Left cardiac atrium (tissue), 4 donors: ENCODE data around the gene DEPDC4. TPM values are rescaled to one million over a fixed set of nuclear protein-coding genes. Genes with fewer than 3 reads are reported as not detected.
"Not testable (repeated sequence)": the region's sequence is repeated elsewhere in the genome, so short reads cannot be mapped to it uniquely, and the experiment has no call there.

Experiments
- ATAC-seq, 2 donors: fragments of 200-7000 bp; cut with Tn5 transposase; one replicate each; pipeline ENCODE4 v1.9.1; 2020; ENCODE audit warnings: mild to moderate bottlenecking in 2 of 2, moderate library complexity in 2 of 2
- DNase-seq: peaks from one replicate; pipeline ENCODE4 v3.0.0-alpha.2; 2020
- intact Hi-C, 2 donors: fragments of 100-400 bp; cut with DNase I; formaldehyde crosslinking; loops; one replicate each; pipeline versions ENCODE4 v1.14.1 to v1.15.1; 2022 to 2023
- total RNA-seq, 2 donors: library from RNA; stranded (reverse); fragmentation: NEBNext Ultra II Directional; extraction: Animal tissue kit (Norgen Biotek cat#: 25700); gene quantifications; one replicate each; pipeline ENCODE4 v1.2.1, GENCODE V29; 2021
- donor health status: DM: no; HTN: yes; CAD: no.
- donor health status: DM: no; HTN: yes; CAD: no; lungs with severe emphysema.
- donor health status: DM: yes; HTN: yes; CAD: no.
- donor health status: Dilated cardiomyopathy.

Gene DEPDC4
- total RNA-seq, 2 donors from 2014 or later = 0.53 to 0.55 TPM

GRCh38 chr12:100222173-100222572, 44.7 kb downstream of the DEPDC4 start:
- DNase-seq, intact Hi-C loops, ATAC-seq: not testable (repeated sequence)

GRCh38 chr12:100221523-100221922, 45.4 kb downstream of the DEPDC4 start:
- intact Hi-C loops = no loop called here
- DNase-seq (no peak), ATAC-seq (no peak)

GRCh38 chr12:100219328-100220109, 47.4 kb downstream of the DEPDC4 start:
- ATAC-seq = no peak
- DNase-seq = no peak
- intact Hi-C loops = no loop called here

DNA sequence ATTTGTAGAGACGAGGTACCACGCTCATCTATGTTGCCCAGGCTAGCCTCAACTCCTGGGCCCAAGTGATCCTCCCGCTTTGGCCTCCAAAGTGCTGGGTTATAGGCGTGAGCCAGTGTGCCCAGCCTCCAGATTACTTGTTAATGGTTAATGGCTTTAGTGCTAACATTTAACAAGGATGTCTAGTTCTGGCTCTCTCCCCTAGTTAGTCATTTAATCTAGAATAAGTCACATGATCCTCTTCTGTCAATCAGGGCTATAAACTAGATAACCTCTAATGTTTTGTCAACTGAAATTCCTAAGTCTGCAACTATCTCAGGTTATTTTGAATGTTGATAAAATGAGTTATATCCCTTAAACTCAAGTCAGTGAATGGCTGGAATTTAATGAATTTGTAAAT, 50.5 kb downstream of the DEPDC4 start:
- DNase-seq (no peak), ATAC-seq (no peak)
- intact Hi-C loops = no loop called here

DNA sequence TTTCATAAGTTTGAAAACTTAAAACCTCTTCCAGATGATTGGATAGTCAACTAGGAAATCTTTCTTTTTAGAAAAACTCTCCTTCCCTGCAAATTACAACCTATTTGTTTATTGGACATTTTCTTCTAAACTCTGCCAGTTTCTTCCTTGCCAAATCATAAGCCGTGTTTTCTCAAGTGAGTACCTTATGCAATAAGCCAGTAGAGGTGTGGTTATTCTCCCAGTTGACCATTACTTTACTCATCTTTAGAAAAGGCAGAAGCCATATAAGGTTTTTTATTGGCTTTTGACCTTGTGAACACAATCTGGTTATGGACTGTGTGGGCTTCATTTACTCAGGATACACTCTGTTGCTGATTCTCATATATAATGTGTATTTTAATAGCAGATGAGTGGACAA, 51.7 kb downstream of the DEPDC4 start:
- intact Hi-C loops = no loop called here
- ATAC-seq = peak in 1 of 2 donors; percentile 41

DNA sequence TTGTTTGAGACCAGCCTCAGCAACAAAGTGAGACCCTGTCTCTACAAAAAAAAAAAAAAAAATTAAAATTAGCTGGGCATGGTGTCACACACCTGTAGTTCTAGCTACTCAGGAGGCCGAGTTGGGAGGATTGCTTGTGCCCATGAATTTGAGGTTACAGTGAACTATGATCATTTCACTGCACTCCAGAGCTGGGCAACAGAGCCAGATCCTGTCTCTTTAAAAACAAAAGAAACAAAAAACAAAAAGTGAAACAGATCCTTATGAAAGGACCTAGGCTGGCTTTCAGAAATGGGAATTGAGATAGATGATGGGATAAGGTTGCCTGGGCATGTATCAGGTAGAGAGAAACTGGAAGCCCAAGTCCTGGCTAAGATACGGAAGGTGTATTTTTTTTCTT, 52.4 kb downstream of the DEPDC4 start:
- intact Hi-C loops = no loop called here

More for the DNA sequence above, 51.7 kb downstream of the DEPDC4 start:
- no peak for DNase-seq

DNA sequence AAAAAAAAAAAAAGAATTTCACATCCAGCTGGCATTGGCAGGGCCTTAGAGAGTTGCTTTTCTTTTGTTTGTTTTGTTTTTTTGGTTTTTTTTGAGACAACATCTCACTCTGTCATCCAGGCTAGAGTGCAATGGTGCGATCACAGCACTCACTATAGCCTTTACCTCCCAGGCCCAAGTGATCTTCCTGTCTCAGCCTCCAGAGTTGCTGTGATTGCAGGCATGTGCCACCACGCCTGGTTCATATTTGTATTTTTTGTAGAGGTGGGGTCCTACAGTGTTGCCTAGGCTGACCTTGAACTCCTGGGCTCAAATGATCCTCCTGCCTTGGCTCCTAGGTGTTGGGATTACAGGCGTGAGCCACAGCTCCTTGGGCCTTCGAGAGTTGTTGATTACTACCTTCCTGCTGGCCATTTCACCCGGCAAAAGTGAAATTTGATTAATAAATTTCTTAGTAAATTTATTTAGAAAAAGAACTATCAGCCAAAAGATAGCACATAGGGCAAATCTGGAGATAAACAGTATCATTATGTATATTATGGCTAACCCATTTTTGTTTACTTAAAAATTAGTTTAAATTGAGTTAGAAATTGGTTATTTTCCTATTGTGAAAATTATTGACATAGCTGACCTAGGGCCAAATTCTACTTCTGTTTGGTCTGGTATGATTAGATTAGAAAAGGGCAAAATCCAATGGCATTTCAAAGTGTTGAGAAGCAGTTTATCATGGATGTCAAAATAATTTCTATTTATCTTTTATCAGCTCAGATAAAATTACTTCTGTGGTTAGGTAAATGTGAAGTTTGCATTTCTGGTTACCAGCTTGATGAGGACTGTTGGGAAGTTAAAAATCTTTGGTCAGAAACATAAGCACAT, 53.6 kb downstream of the DEPDC4 start:
- ATAC-seq = no peak
- DNase-seq = no peak
- intact Hi-C loops = no loop called here

More for the DNA sequence above, 52.4 kb downstream of the DEPDC4 start:
- DNase-seq = no peak
- ATAC-seq = no peak

- no peak for ATAC-seq
- intact Hi-C loops = no loop called here
- no peak for DNase-seq
Observed at GRCh38 chr12:100211698-100212097, 55.2 kb downstream of the DEPDC4 start.

DNA sequence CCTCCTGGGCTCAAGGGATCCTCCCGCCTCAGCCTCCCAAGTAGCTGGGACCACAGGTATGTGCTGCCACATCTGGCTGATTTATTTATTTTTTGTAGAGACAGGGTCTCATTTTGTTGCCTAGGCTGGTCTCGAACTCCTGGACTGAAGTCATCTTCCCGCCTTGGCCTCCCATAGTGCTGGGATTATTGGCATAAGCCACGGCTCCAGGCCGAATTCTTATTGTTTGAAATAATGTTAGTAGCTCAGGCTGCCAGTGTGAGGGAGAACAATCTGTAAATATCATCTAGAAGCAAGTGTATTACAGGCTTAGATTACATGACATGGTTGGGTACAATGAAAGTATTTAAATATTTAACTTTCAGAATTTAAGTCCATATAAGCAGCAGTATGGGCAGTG, 58.0 kb downstream of the DEPDC4 start:
- DNase-seq (no peak), ATAC-seq (no peak)
- intact Hi-C loops = no loop called here

DNA sequence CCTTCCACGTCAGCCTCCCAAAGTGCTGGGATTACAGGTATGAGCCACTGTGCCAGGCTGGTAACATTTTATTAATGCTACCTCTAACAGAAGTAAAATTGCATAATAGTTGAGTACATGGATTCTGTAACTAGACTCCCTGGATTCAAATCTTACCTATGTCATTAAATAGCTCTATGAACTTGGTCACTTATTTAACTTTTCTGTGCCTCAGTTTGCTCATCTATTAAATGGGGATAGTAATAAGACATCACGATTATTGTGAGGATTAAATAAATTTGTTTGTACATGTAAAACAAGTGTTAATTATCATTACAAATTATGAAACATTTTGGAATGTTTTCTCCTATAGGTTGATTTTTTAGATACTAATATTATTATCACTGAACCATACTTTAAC, 59.6 kb downstream of the DEPDC4 start:
- no peak for ATAC-seq
- intact Hi-C loops = no loop called here
- no peak for DNase-seq

GRCh38 chr12:100201604-100202423, 65.1 kb downstream of the DEPDC4 start:
- ATAC-seq = no peak
- no peak for DNase-seq
- intact Hi-C loops = loop anchor here in 1 of 2 donors (5.0 kb wide), 1 partner anchor 60 kb away; the partner anchor contains the start of gene BLTP3B

DNA sequence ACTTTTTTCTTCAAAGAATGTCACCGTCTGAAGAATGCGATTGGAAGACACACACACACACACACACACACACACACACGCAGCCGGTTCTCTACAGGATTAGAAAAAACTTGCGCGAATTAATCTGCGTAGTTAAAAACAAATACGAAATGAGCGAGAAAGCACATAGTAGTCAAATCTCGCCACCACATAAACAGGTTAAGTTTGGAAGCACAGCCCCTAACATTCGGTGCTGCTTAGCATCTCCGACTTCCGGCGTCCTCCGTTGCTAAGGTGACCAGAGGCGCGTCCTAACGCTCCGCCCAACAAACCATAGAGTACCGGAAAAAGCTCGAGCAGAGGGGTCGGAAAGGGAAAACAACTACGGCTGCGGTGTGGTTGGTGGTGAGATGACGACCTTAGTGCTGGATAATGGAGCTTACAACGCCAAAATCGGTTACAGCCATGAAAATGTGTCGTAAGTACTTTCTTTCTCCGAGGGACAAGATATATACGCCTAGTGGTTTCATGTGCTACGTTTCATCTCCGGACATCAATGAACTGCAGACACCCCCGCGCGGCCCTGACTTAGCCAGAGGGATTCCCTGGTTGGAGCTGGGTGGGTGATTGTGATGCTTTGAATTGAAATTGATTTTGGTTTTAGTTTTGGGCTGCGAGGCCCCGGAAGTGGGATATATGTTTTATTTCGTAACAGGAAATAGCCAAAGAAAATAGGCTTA, 66.3 kb downstream of the DEPDC4 start, which contains the start of gene ACTR6:
Gene ACTR6 (plus strand): TSS at position 353 of the 719 bp plus-strand sequence. CDS start 37 bp downstream, at position 390.
- DNase-seq (peak; percentile 96), ATAC-seq (peak; percentile 98 to 99)
- intact Hi-C loops = loop anchor here in 1 of 2 donors (5.0 kb wide), 1 partner anchor 58 kb away; the partner anchor contains the start of gene BLTP3B

DNA sequence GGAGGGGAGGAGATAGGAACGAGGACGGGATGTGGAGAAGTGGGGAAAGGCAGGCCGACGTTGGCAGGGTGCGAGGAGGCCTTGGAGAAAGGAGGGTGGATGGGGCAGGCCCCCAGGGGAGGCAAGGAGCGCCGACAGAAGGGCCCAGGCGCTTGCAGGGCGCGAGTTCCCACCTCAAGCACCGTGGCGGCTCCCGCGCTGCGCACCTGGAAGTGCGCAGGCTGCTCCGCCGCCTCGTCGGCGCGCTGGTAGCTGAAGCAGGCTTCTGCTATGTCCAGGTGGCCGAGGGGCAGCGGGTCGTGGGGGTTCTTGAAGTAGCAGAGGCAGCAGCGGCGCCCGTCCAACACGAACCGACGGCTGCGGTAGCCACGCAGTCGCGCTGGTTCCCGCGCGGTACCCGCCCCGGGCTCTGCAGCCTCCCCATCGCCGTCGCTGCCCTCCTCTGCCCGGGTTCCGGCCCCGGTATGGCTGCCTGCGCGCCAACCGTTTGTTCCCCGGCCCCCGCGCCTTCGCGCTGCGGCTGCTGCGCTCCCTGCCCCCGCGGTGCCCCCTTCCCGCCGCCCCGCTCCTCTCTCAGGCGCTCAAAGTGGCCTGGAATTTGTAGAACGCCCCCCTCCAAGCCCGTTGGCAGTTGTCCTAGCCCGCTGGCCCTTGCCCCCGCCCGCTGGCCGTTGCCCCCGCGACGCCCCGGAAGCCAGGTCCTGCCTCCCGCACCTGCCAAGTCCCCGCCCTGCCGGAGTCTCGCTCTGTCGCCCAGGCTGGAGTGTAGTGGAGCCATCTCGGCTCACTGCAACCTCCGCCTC, 67.3 kb downstream of the DEPDC4 start:
- intact Hi-C loops = loop anchor here in 1 of 2 donors (5.0 kb wide), 1 partner anchor 57 kb away; the partner anchor contains the start of gene BLTP3B
- ATAC-seq (peak; percentile 77 to 87), DNase-seq (peak; percentile 69)

DNA sequence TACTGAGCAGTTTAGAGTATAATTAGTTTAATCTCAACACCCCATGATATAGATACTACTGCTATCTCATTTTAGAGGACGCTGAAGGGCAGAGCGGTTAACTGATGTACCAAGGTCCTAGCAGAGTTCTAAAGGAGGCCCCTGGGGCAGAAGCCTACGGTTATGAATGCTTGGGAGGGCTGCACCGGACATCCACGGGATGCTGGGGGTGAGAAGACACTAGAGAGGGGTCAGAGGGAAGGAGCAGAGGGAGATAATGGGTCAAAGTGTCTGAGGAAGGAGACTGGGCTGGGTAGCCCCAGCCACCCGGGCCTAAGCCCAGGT, 67.9 kb downstream of the DEPDC4 start:
- ATAC-seq = no peak
- no peak for DNase-seq
- intact Hi-C loops = no loop called here

- no peak for ATAC-seq
- intact Hi-C loops = no loop called here
Observed at GRCh38 chr12:100197486-100197885, 69.4 kb downstream of the DEPDC4 start.

DNA sequence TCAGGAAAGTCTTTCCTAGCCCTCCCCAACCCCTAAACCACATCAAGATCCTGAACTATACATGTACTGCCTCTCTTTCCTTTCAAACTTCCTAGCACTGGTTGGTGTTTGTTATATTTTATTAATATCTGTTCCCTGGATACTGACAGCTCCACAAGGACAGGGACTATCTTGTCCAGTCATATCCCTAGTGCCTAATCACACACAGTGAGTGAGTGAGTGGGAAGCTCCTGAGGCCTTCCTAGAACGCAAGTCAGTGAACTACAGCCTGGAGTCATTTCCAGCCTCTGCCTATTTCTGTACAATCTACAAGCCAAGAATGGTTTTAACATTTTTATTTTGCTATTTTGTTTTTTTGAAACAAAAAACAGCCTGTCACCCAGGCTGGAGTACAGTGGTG, 73.8 kb downstream of the DEPDC4 start:
- no peak for DNase-seq
- peak; percentile 41 to 51 for ATAC-seq
- intact Hi-C loops = no loop called here

More at GRCh38 chr12:100197486-100197885, 69.4 kb downstream of the DEPDC4 start:
- DNase-seq = no peak
